Neural progenitor cell (in vitro differentiated cells): ENCODE results near the gene LASP1. TPM values are rescaled to one million over a fixed set of nuclear protein-coding genes. Genes with fewer than 3 reads are reported as not detected.
A peak's percentile ranks its signal among the peaks of the same experiment; 100 is the strongest.
"Not testable (repeated sequence)": the region's sequence is repeated elsewhere in the genome, so short reads cannot be mapped to it uniquely, and the experiment has no call there.

Source experiments
- DNase-seq: peaks from one replicate; pipeline ENCODE4 v3.0.0-alpha.2; 2016; ENCODE audit warnings: low spot score
- H2AFZ ChIP-seq: fragments of 200-600 bp; sonication (generic); replicated peaks from 2 replicates; pipeline ENCODE4 v1.6.1; 2016; ENCODE audit warnings: antibody characterized with exemption
- H3F3A ChIP-seq: fragments of 200-600 bp; sonication (generic); 2 replicates; pipeline ENCODE4 v1.6.1; 2016; ENCODE audit warnings: antibody characterized with exemption, low read depth
- H3K27ac ChIP-seq: fragments of 200-600 bp; sonication (generic); 2 replicates; pipeline ENCODE4 v1.5.1; 2016; ENCODE audit warnings: mild to moderate bottlenecking
- H3K27me3 ChIP-seq: fragments of 200-600 bp; sonication (generic); 2 replicates; pipeline ENCODE4 v1.6.1; 2016; ENCODE audit warnings: mild to moderate bottlenecking, moderate library complexity
- H3K36me3 ChIP-seq: fragments of 200-600 bp; sonication (generic); 2 replicates; pipeline ENCODE4 v1.5.1; 2016
- H3K4me1 ChIP-seq: fragments of 200-600 bp; sonication (generic); 2 replicates; pipeline ENCODE4 v1.6.1; 2016; ENCODE audit warnings: mixed run types
- H3K4me2 ChIP-seq: fragments of 200-600 bp; sonication (generic); 2 replicates; pipeline ENCODE4 v1.6.1; 2016
- H3K4me3 ChIP-seq: fragments of 200-600 bp; sonication (generic); 2 replicates; pipeline ENCODE4 v1.5.1; 2016
- H3K79me2 ChIP-seq: fragments of 200-600 bp; sonication (generic); 2 replicates; pipeline ENCODE4 v1.6.1; 2016; ENCODE audit warnings: low read depth
- H3K9ac ChIP-seq: fragments of 200-600 bp; sonication (generic); 2 replicates; pipeline ENCODE4 v1.6.1; 2016
- H3K9me3 ChIP-seq: fragments of 200-600 bp; sonication (generic); 2 replicates; pipeline ENCODE4 v1.5.1; 2016; ENCODE audit warnings: low read depth
- H4K20me1 ChIP-seq: fragments of 200-600 bp; sonication (generic); 2 replicates; pipeline ENCODE4 v1.6.1; 2016; ENCODE audit warnings: low read depth
- H3K27ac Mint-ChIP-seq: 3 replicates; pipeline ENCODE4 v1.8.0; 2021; ENCODE audit warnings: mixed read lengths
- H3K27me3 Mint-ChIP-seq: 2 replicates; pipeline ENCODE4 v1.8.0; 2022; ENCODE audit warnings: low read depth, mild to moderate bottlenecking, inconsistent platforms, moderate library complexity, mixed read lengths; ENCODE audit not compliant: insufficient read depth
- H3K36me3 Mint-ChIP-seq: 3 replicates; pipeline ENCODE4 v1.8.0; 2021; ENCODE audit warnings: mixed read lengths
- H3K4me1 Mint-ChIP-seq: 3 replicates; pipeline ENCODE4 v1.8.0; 2021; ENCODE audit warnings: mixed read lengths
- H3K4me3 Mint-ChIP-seq: 3 replicates; pipeline ENCODE4 v1.8.0; 2021; ENCODE audit warnings: mild to moderate bottlenecking, moderate library complexity, mixed read lengths
- H3K9me3 Mint-ChIP-seq: 3 replicates; pipeline ENCODE4 v1.8.0; 2020; ENCODE audit warnings: mixed read lengths
- EZH2 ChIP-seq: fragments of 200-600 bp; sonication (generic); IDR thresholded peaks from 2 replicates; pipeline ENCODE4 v1.6.1; 2017; ENCODE audit warnings: antibody characterized with exemption, mild to moderate bottlenecking, moderate library complexity
- EZH2phosphoT487 ChIP-seq: fragments of 200-600 bp; sonication (generic); IDR thresholded peaks from 2 replicates; pipeline ENCODE4 v1.6.1; 2017; ENCODE audit warnings: antibody characterized with exemption
- total RNA-seq: library from RNA; depleted of rRNA; stranded (reverse); fragments of >200 nt; gene quantifications from 2 replicates; pipeline ENCODE4 v1.2.3, GENCODE V29; 2015; ENCODE audit warnings: low replicate concordance
- TF ChIP-seq, protein P1 (sequence below): fragments of 200-600 bp; sonication (generic); IDR thresholded peaks from 2 replicates; pipeline ENCODE4 v1.5.1; 2017; ENCODE audit warnings: antibody characterized with exemption, mild to moderate bottlenecking

LASP1 gene
- total RNA-seq, 1 donor from 2014 or later: 45.2 TPM

GRCh38 chr17:38925263-38925995 lies 55.6 kb downstream of the LASP1 start, which contains the start of gene LASP1NB:
TSS of gene LASP1NB (plus strand) at chr17:38925614.
- peak; percentile 63 for DNase-seq
- H3K27ac Mint-ChIP-seq: peak within 1 kb of the TSS; percentile 64

DNA sequence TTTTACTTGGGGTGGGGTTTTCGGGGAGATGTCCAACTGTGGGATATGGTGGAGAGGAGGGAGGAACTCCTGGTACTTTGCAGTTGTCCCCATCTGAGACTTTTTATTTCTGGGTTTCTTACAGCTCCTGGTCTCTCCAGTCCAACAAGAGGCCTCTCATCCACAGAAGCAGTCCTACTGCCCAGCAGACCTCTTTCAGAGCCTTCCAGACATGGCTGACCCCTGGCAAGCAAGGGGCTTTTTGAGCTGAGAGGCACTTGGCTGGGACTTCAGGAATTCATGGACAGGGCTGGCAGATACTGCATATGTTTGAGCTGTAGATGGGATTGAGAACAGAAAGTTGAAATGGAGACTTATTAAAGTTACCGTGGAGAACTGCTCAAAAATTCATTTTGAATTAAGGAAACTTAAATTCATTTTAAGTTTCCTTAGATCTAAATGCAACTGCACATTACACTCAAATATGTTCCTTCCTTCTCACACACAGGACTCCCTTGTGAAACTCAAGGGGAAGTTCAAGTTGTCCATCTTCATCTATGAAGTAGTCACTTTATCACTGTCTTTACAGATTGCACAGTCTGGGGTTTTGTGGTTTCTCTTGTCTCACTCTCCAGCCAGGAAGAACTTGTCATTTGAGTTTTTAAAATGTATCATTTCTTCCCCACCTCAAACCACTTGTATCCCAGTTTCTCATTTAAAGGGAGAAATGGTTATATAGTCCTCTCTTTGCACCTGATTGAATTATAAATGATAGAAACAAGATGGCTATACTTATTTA lies 56.6 kb downstream of the LASP1 start:
- H2AFZ ChIP-seq: no peak overlapping the region
- peak overlapping the region; percentile 70 for H3K4me2 ChIP-seq
- no peaks in the 10 kb centered on the region for H3K79me2 ChIP-seq
- peak overlapping the region; percentile 87 for H3K4me3 Mint-ChIP-seq
- no peaks in the 10 kb centered on the region for H3K36me3 ChIP-seq
- H3K36me3 Mint-ChIP-seq: peaks cover 3% of the 10 kb centered on the region
- H3K27me3 Mint-ChIP-seq: peaks cover 3% of the 10 kb centered on the region
- TF ChIP-seq, protein P1, sequence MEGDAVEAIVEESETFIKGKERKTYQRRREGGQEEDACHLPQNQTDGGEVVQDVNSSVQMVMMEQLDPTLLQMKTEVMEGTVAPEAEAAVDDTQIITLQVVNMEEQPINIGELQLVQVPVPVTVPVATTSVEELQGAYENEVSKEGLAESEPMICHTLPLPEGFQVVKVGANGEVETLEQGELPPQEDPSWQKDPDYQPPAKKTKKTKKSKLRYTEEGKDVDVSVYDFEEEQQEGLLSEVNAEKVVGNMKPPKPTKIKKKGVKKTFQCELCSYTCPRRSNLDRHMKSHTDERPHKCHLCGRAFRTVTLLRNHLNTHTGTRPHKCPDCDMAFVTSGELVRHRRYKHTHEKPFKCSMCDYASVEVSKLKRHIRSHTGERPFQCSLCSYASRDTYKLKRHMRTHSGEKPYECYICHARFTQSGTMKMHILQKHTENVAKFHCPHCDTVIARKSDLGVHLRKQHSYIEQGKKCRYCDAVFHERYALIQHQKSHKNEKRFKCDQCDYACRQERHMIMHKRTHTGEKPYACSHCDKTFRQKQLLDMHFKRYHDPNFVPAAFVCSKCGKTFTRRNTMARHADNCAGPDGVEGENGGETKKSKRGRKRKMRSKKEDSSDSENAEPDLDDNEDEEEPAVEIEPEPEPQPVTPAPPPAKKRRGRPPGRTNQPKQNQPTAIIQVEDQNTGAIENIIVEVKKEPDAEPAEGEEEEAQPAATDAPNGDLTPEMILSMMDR: no peak
- no peak for TF ChIP-seq EZH2phosphoT487
- TF ChIP-seq EZH2: no peak
- H3K9me3 ChIP-seq: no peaks in the 10 kb centered on the region
- DNase-seq: no peak
- no peaks in the 10 kb centered on the region for H4K20me1 ChIP-seq
- peaks cover 32% of the 10 kb centered on the region for H3K4me1 ChIP-seq
- H3K9me3 Mint-ChIP-seq: peaks cover 2% of the 10 kb centered on the region
- peak overlapping the region; percentile 26 for H3K4me3 ChIP-seq
- no peak overlapping the region for H3K9ac ChIP-seq
- peaks cover 36% of the 10 kb centered on the region for H3F3A ChIP-seq
- no peak overlapping the region for H3K27ac ChIP-seq
- H3K27ac Mint-ChIP-seq: peak overlapping the region; percentile 64
- no peaks in the 10 kb centered on the region for H3K27me3 ChIP-seq
- H3K4me1 Mint-ChIP-seq: peaks cover 39% of the 10 kb centered on the region

More at GRCh38 chr17:38925263-38925995, 55.6 kb downstream of the LASP1 start, which contains the start of gene LASP1NB:
- Histone ChIP-seq H2AFZ (peak within 1 kb of the TSS; percentile 66), H3K9ac (no peak within 1 kb of the TSS), H3K79me2 (no peaks in the 10 kb centered on the region), H3K4me3 (peak within 1 kb of the TSS; percentile 26), H4K20me1 (no peaks in the 10 kb centered on the region), H3F3A (peaks cover 36% of the 10 kb centered on the region), H3K27me3 (no peaks in the 10 kb centered on the region), H3K9me3 (no peaks in the 10 kb centered on the region), H3K27ac (no peak within 1 kb of the TSS), H3K36me3 (no peaks in the 10 kb centered on the region), H3K4me2 (peak within 1 kb of the TSS; percentile 70), H3K4me1 (peaks cover 32% of the 10 kb centered on the region)
- Mint-ChIP-seq H3K27me3 (peaks cover 3% of the 10 kb centered on the region), H3K4me3 (peak within 1 kb of the TSS; percentile 87), H3K9me3 (no peaks in the 10 kb centered on the region), H3K4me1 (peaks cover 50% of the 10 kb centered on the region), H3K36me3 (peaks cover 3% of the 10 kb centered on the region)
- TF ChIP-seq EZH2phosphoT487 (no peak), EZH2 (no peak)
- TF ChIP-seq, protein P1: no peak

GRCh38 chr17:38930782-38931181 lies 60.9 kb downstream of the LASP1 start:
- not testable (repeated sequence) for H3K27me3 ChIP-seq, H3K4me3 ChIP-seq, H3K4me3 Mint-ChIP-seq, H3K27me3 Mint-ChIP-seq, DNase-seq, H3K4me2 ChIP-seq, H3K27ac Mint-ChIP-seq, H4K20me1 ChIP-seq, H3K27ac ChIP-seq, H3K36me3 ChIP-seq, H2AFZ ChIP-seq, H3K36me3 Mint-ChIP-seq, H3K9ac ChIP-seq, H3K9me3 Mint-ChIP-seq, H3K9me3 ChIP-seq, H3K79me2 ChIP-seq, H3K4me1 ChIP-seq, H3F3A ChIP-seq
- H3K4me1 Mint-ChIP-seq: peaks cover 14% of the 10 kb centered on the region

DNA sequence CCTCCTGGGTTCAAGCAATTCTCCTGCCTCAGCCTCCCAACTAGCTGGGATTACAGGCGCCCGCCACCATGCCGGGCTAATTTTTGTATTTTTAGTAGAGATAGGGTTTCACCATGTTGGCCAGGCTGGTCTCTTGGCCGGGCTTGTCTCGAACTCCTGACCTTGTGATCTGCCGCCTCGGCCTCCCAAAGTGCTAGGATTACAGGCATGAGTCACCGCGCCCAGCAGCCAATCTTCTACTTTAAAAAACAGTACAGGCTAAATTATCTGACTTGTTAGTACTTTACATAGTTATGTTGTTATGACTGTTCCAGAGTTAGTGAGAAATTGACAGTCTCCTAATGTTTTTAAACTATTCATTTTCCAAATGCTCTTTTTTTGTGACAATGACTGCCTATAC lies 64.1 kb downstream of the LASP1 start:
- DNase-seq, H3K9me3 Mint-ChIP-seq, H3K4me3 ChIP-seq, H3K4me3 Mint-ChIP-seq, H3K9ac ChIP-seq, H3K4me1 ChIP-seq, H4K20me1 ChIP-seq, H3K27me3 ChIP-seq, H3K4me2 ChIP-seq, H3K79me2 ChIP-seq, H2AFZ ChIP-seq, H3K4me1 Mint-ChIP-seq, H3F3A ChIP-seq, H3K27ac ChIP-seq, H3K27me3 Mint-ChIP-seq, H3K36me3 ChIP-seq, H3K27ac Mint-ChIP-seq, H3K9me3 ChIP-seq, H3K36me3 Mint-ChIP-seq: not testable (repeated sequence)
